Effector memory CD4-positive, alpha-beta T cell (primary cell): ENCODE data around the gene PDE7B.
"Not testable (repeated sequence)": the region's sequence is repeated elsewhere in the genome, so short reads cannot be mapped to it uniquely, and the experiment has no call there.

ENCODE experiments used
- DNase-seq, 3 donors: peaks; one replicate each; pipeline ENCODE4 v3.0.0-alpha.2; 2020
- H3K27ac ChIP-seq: 2 replicates; pipeline ENCODE4 v1.7.0; 2013; ENCODE audit warnings: mild to moderate bottlenecking, low read length, moderate library complexity; ENCODE audit not compliant: insufficient read depth, poor library complexity, severe bottlenecking
- H3K27me3 ChIP-seq: replicated peaks from 2 replicates; pipeline ENCODE4 v1.7.0; 2013; ENCODE audit warnings: mild to moderate bottlenecking, low read length; ENCODE audit not compliant: insufficient read depth, control insufficient read depth, poor library complexity, severe bottlenecking
- H3K36me3 ChIP-seq: 2 replicates; pipeline ENCODE4 v1.7.0; 2013; ENCODE audit warnings: mild to moderate bottlenecking, low read length, moderate library complexity; ENCODE audit not compliant: control insufficient read depth, insufficient read depth
- H3K4me1 ChIP-seq: 2 replicates; pipeline ENCODE4 v1.7.0; 2013; ENCODE audit warnings: low read length, mild to moderate bottlenecking; ENCODE audit not compliant: control insufficient read depth, insufficient read depth, poor library complexity, severe bottlenecking
- H3K4me3 ChIP-seq: 2 replicates; pipeline ENCODE4 v1.7.0; 2013; ENCODE audit warnings: low read length, low read depth, mild to moderate bottlenecking; ENCODE audit not compliant: insufficient read depth, poor library complexity, severe bottlenecking
- H3K9me3 ChIP-seq: 2 replicates; pipeline ENCODE4 v1.7.0; 2013; ENCODE audit warnings: mild to moderate bottlenecking, low read length, moderate library complexity; ENCODE audit not compliant: control insufficient read depth

Gene PDE7B

DNA sequence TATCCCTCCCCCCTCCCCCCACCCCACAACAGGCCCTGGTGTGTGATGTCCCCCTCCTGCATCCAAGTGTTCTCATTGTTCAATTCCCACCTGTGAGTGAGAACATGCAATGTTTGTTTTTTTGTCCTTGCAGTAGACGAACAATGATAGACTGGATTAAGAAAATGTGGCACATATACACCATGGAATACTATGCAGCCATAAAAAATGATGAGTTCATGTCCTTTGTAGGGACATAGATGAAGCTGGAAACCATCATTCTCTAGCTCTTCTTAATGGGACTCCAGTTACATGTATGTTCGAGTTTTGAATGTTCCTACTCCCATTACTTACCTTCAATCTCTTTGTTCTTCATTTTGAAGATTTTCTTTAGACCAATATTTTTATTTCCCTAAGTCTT lies 13.4 kb downstream of the PDE7B start:
- H3K9me3 ChIP-seq, H3K27ac ChIP-seq, H3K27me3 ChIP-seq, H3K4me3 ChIP-seq, H3K4me1 ChIP-seq, H3K36me3 ChIP-seq, DNase-seq: not testable (repeated sequence)

DNA sequence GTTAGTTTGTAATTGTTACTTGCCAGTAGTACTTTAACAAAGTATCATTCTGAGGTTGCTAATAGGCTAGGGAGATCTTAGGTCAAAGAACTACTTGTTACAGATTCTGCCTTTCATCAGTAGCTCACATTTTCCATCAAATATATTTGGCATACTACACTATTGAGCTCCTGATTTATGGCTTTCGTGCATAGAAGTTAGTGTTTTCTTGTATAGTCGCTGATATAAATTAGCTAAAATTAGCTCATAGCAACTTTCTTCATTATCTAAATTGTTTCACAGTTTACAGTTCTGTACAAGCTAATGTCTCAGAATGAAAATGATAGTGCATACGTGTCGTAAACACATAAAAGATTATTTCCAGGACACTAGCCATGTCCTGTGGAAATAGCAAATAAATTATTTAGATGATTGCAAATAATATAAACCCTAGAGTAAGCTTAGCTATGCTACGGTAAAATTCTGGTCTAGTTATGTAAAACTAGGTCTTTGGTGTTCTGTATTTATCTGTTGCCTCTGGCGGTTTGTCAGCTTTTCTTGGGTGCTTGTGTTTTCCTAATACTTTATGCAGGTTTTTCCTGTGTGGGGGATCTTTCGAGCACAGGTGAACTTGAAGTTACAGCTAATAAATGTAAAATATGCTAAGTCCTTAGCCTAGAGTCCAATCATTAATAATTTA lies 15.1 kb downstream of the PDE7B start:
- Histone ChIP-seq H3K27me3 (no peaks in the 10 kb centered on the region), H3K4me3 (no peak overlapping the region), H3K9me3 (no peaks in the 10 kb centered on the region), H3K27ac (no peak overlapping the region), H3K36me3 (no peaks in the 10 kb centered on the region), H3K4me1 (no peaks in the 10 kb centered on the region)
- no peak for DNase-seq

DNA sequence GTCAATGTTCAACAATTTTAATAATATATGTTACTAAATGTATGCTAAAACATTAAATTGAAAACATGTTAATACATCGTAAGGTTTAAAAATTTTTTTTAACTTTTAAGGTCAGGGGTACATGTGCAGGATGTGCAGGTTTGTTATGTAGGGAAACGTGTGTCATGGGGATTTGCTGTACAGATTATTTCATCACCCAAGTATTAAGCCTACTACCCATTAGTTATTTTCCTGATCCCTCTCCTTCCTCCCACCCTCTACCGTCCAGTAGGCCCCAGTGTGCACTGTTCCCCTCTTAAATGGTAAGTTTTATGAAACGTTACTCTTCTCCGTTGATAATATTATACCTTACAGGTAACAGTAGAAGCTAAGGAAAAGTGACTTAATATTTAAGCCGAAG lies 15.8 kb downstream of the PDE7B start:
- H3K36me3 ChIP-seq, result no peaks in the 10 kb centered on the region
- no peak for DNase-seq
- no peaks in the 10 kb centered on the region for H3K27me3 ChIP-seq
- H3K4me1 ChIP-seq, result no peaks in the 10 kb centered on the region
- no peak overlapping the region for H3K27ac ChIP-seq
- H3K4me3 ChIP-seq, result no peak overlapping the region
- no peaks in the 10 kb centered on the region for H3K9me3 ChIP-seq

DNA sequence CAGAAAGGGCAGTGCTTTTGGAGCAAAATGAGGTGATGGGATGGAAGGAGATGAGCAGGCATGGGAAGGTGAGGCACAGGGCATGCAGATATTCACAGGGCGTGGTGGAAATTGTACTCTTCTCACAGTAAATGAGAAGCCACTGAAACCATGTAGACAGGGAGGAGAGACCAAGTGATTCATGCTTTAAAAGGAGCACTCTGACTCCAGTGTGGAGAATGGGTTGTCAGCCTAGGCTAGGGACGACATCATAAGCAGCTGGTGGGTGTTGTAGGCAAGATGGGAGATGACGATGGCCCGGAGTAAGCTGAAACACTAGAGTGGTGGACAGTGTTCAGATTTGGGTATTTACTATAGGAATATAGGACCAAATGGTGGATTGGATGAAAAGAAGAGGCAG lies 18.4 kb downstream of the PDE7B start:
- no peak for DNase-seq
- no peaks in the 10 kb centered on the region for H3K4me1 ChIP-seq
- no peaks in the 10 kb centered on the region for H3K27me3 ChIP-seq
- no peaks in the 10 kb centered on the region for H3K36me3 ChIP-seq
- no peak overlapping the region for H3K4me3 ChIP-seq
- no peak overlapping the region for H3K27ac ChIP-seq
- H3K9me3 ChIP-seq, result no peaks in the 10 kb centered on the region

DNA sequence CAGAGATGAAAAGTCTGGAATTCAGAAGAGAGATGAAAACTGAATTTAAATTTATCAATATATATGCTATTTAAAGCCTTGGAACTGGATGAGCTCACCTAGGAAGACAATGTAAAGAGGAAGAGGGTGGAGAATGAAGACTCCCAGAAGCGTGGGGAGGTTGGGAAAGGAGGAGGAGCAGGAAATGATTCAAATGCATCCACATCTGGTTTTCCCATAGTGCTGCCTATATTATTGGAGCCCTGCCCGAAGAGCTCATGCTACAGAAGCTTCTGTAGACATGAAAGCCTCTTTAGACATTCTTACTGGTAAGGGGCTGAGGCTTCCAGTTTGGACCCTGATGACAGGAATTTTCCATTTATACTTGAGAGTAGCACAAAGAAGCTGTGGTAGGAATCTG lies 19.2 kb downstream of the PDE7B start:
- no peak for DNase-seq
- Histone ChIP-seq H3K4me1 (no peaks in the 10 kb centered on the region), H3K4me3 (no peak overlapping the region), H3K9me3 (no peaks in the 10 kb centered on the region), H3K27me3 (no peaks in the 10 kb centered on the region), H3K27ac (no peak overlapping the region), H3K36me3 (no peaks in the 10 kb centered on the region)

DNA sequence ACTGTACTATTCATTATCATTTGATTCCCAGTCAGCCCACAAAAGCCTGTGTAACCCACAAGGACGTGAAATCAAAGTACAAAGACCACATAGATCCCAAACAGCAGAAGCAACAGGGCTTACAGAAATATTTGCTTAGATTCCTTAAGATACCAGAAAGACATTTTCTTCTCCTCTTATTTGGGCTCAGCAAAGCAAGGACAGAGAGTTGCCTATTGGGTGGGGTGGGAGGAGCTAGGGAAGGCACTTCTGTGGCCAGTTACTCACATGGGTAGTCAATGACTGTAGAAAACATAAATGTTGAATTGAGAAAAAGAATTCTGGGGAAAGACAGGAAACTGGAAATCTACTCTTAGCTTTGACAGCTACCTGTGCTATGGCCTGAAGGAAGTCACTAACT lies 19.8 kb downstream of the PDE7B start:
- H3K4me3 ChIP-seq, result no peak overlapping the region

DNA sequence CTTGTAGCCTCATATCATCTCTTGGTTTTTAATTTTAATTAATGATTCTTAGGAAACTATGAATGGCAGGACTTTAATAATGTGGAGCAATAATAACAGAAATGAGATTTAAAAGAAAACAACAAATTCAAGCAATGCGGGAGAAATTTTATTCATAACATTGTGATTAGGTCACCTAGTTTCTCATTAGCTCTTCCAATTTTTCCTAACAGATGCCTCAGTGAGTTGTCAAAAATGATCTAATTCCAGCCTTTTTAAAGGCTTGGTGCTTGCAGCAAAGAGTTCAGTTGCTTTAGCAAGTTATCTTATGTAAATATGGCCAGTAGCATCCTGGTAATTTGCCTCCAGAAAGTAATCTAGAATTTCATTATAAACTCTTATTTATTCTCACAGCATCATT lies 20.4 kb downstream of the PDE7B start:
- Histone ChIP-seq H3K36me3 (no peaks in the 10 kb centered on the region), H3K4me3 (no peak overlapping the region), H3K27ac (no peak overlapping the region), H3K9me3 (no peaks in the 10 kb centered on the region), H3K4me1 (no peaks in the 10 kb centered on the region), H3K27me3 (no peaks in the 10 kb centered on the region)
- no peak for DNase-seq

More for the DNA sequence above, 19.8 kb downstream of the PDE7B start:
- Histone ChIP-seq H3K36me3 (no peaks in the 10 kb centered on the region), H3K27me3 (no peaks in the 10 kb centered on the region), H3K9me3 (no peaks in the 10 kb centered on the region), H3K27ac (no peak overlapping the region), H3K4me1 (no peaks in the 10 kb centered on the region)
- DNase-seq, result no peak

DNA sequence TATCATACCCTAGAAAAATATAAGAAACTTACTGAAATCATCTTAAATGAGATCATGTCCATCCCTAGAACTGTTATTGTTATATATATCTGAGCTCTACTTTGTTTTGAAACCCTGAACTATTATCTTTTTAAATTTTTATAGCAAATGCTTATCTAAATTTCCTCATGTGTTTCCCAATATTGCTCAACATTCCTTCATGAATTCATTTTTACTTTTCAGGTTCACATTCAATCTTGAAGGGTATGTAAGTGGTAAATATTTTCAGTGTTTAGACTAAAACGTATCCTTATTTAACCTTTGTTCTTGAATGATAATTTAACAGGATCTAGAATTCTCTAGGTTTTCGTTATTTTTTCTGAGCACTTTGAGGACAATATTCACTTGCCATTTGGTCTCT lies 23.9 kb downstream of the PDE7B start:
- Histone ChIP-seq H3K27ac (no peak overlapping the region), H3K4me1 (peaks cover 4% of the 10 kb centered on the region), H3K9me3 (no peaks in the 10 kb centered on the region), H3K36me3 (no peaks in the 10 kb centered on the region), H3K4me3 (no peak overlapping the region), H3K27me3 (no peaks in the 10 kb centered on the region)
- DNase-seq, result no peak

DNA sequence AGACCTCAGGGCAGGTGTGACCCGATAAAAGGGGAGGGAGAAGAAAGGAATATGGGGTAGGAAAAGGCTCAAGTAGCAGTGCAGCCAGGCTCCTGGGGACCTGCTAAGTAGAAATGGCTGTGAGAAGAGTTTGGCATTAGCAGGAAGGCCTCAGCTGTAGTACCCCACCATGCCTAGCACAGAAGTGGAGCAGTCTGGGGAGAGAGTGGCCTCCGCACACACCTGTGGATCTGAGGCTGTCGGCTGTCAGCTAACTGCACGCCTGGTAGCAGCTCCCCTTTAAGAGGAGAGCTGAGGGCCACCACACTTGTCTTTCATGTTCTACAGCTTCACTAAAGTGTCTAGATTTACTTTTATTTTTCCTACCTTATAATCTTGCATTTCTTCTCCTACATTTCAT lies 24.6 kb downstream of the PDE7B start:
- H3K36me3 ChIP-seq, result no peaks in the 10 kb centered on the region
- H3K4me1 ChIP-seq, result peaks cover 8% of the 10 kb centered on the region
- no peak overlapping the region for H3K4me3 ChIP-seq
- H3K27ac ChIP-seq, result no peak overlapping the region
- H3K9me3 ChIP-seq, result no peaks in the 10 kb centered on the region
- H3K27me3 ChIP-seq, result no peaks in the 10 kb centered on the region
- DNase-seq, result no peak

DNA sequence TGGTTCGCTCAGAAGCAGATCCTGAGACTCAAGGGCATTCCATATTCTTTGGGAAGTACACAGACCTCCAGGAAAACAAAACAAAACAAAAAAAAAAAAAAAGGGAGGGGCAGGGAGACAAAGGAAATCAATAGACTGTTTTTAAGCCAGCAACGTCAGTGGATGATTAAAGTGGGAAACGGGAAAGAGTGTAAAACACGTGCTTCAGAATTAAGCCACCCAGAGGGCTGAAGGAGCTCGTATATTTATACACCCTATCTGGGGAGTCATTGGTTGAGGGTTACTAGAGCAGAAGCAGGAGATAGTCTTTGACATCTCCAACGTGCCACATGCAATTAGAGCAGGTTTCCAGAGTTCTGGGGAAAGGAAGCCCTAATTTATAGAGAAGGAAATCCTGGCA lies 26.2 kb downstream of the PDE7B start:
- no peak overlapping the region for H3K4me3 ChIP-seq
- no peaks in the 10 kb centered on the region for H3K27me3 ChIP-seq
- H3K27ac ChIP-seq, result no peak overlapping the region
- no peaks in the 10 kb centered on the region for H3K36me3 ChIP-seq
- peaks cover 11% of the 10 kb centered on the region for H3K4me1 ChIP-seq
- H3K9me3 ChIP-seq, result no peaks in the 10 kb centered on the region
- no peak for DNase-seq
